ENCODE data around the gene SLC9A2. TPM values are rescaled to one million over a fixed set of nuclear protein-coding genes. Genes with fewer than 3 reads are reported as not detected.

The SLC9A2 gene
- total RNA-seq, 5 donors from 2014 or later (not counting 1 experiment from before 2014, with no cell fraction given) = not detected

- H3K36me3 Mint-ChIP-seq = no peaks in the 10 kb centered on the region
- no peaks in the 10 kb centered on the region for H3K4me1 ChIP-seq (ENCODE audit: control insufficient read depth in 1 of 2, extremely low read depth in 1 of 2, insufficient read depth in 2 of 2, low read length in 2 of 2)
- H3K4me1 Mint-ChIP-seq = peaks cover 0 to 8% (median 6%) of the 10 kb centered on the region in 3 donors
- no peak overlapping the region for H3K4me3 Mint-ChIP-seq
- no peaks in the 10 kb centered on the region for H3K9me3 Mint-ChIP-seq
- no peak overlapping the region for H3K27ac Mint-ChIP-seq
- no peaks in the 10 kb centered on the region for H3K27me3 ChIP-seq (replicated peaks in 1 of 2; ENCODE audit: control insufficient read depth in 2 of 2, extremely low read depth in 1 of 2, insufficient read depth in 2 of 2, low read length in 1 of 2)
- H3K9me3 ChIP-seq = no peaks in the 10 kb centered on the region
- POLR2A ChIA-PET = interaction anchor here in 1 of 2 donors (0.6 kb wide), 1 partner anchor 1622 kb away, joined by 3 read pairs; no protein-coding TSS in a partner anchor
- CTCF ChIA-PET = no interaction called here
- H3K27me3 Mint-ChIP-seq = peaks cover 11 to 20% of the 10 kb centered on the region in 2 donors
- H3K27ac ChIP-seq (ENCODE audit: low read length) = no peak overlapping the region
- DNase-seq (no peak), ATAC-seq (replicated peaks in 1 of 4) (no peak)
- H3K36me3 ChIP-seq (ENCODE audit: control insufficient read depth in 2 of 2, extremely low read depth in 1 of 2, insufficient read depth in 1 of 2, low read length in 1 of 2) = no peaks in the 10 kb centered on the region
- WGBS (ENCODE audit: insufficient coverage) = 80% methylated on average over 1 of the region's 6 CpGs
- no peak overlapping the region for H3K4me3 ChIP-seq (ENCODE audit: control insufficient read depth in 1 of 2, extremely low read depth in 1 of 2, low read length in 1 of 2)
Measured at GRCh38 chr2:102585847-102586404, 33.4 kb upstream of the SLC9A2 start.

DNA sequence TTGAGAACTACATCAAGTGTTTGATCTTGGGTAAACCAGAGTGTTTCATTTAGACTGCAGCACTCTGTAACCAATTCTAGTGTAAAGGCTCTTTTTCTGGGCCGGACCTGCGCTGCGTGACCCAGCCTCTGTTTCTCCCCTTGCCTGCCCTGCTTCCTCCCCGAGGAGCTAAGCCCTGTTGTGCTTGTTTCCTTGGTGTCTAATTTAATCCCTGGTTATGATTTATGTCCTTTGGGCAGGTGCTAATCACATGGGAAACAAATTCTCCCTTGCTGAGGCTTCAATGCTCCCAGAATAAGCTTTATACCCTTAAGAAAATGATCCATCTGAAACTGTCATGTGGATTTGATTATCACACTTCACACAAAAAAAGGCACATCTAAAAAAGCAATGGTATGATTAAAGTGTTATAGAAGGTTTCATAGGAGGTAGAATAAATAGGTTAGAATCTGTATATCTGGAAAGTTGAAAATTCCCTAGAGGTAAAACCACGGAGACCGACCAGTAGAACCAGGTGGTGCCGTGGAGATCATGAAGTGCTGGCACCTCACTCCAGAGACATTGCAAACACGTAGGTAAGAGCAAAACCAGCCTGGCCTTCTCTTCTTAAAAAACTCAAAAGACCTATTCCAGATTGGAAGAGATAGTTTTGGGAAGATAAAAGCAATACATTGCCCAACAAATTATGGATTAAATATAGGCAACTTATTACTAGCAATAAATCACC is 31.0 kb upstream of the SLC9A2 start:
- CTCF ChIA-PET = no interaction called here
- Histone ChIP-seq H3K9me3 (no peaks in the 10 kb centered on the region), H3K4me3 (ENCODE audit: control insufficient read depth in 1 of 2, extremely low read depth in 1 of 2, low read length in 1 of 2) (no peak overlapping the region), H3K36me3 (ENCODE audit: control insufficient read depth in 2 of 2, extremely low read depth in 1 of 2, insufficient read depth in 1 of 2, low read length in 1 of 2) (no peaks in the 10 kb centered on the region), H3K27ac (ENCODE audit: low read length) (no peak overlapping the region), H3K4me1 (ENCODE audit: control insufficient read depth in 1 of 2, extremely low read depth in 1 of 2, insufficient read depth in 2 of 2, low read length in 2 of 2) (no peaks in the 10 kb centered on the region), H3K27me3 (replicated peaks in 1 of 2; ENCODE audit: control insufficient read depth in 2 of 2, extremely low read depth in 1 of 2, insufficient read depth in 2 of 2, low read length in 1 of 2) (no peaks in the 10 kb centered on the region)
- POLR2A ChIA-PET = no interaction called here
- peaks cover 14 to 16% of the 10 kb centered on the region in 2 donors for H3K27me3 Mint-ChIP-seq
- H3K36me3 Mint-ChIP-seq = no peaks in the 10 kb centered on the region
- DNase-seq (no peak), ATAC-seq (replicated peaks in 1 of 4) (no peak)
- H3K27ac Mint-ChIP-seq = no peak overlapping the region
- H3K9me3 Mint-ChIP-seq = no peaks in the 10 kb centered on the region
- no peak overlapping the region for H3K4me3 Mint-ChIP-seq
- H3K4me1 Mint-ChIP-seq = no peaks in the 10 kb centered on the region
- 94% methylated on average over 3 of the region's 8 CpGs for WGBS (ENCODE audit: insufficient coverage)

DNA sequence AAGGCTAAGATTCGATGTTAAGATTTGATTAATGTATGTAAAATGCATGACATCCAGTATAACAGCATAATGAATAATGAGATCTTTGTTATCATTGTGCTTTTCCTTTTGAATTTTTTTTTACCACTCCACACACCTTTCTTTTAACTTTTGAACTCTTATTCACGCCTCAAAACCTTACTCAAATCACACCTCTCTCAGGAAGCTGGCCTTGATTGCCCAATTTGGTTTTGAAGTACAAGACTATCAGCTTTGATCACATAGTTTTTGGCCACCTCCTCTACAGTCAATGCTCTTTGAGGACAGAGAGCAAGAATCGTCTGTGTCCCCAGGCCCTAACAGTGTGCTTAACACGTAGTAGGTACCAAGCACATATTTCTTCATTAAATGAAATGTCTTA is 29.9 kb upstream of the SLC9A2 start:
- Histone ChIP-seq H3K9me3 (no peaks in the 10 kb centered on the region), H3K4me3 (ENCODE audit: control insufficient read depth in 1 of 2, extremely low read depth in 1 of 2, low read length in 1 of 2) (no peak overlapping the region), H3K36me3 (ENCODE audit: control insufficient read depth in 2 of 2, extremely low read depth in 1 of 2, insufficient read depth in 1 of 2, low read length in 1 of 2) (no peaks in the 10 kb centered on the region), H3K27ac (ENCODE audit: low read length) (no peak overlapping the region), H3K4me1 (ENCODE audit: control insufficient read depth in 1 of 2, extremely low read depth in 1 of 2, insufficient read depth in 2 of 2, low read length in 2 of 2) (no peaks in the 10 kb centered on the region), H3K27me3 (replicated peaks in 1 of 2; ENCODE audit: control insufficient read depth in 2 of 2, extremely low read depth in 1 of 2, insufficient read depth in 2 of 2, low read length in 1 of 2) (no peaks in the 10 kb centered on the region)
- H3K36me3 Mint-ChIP-seq = no peaks in the 10 kb centered on the region
- peaks cover 14 to 16% of the 10 kb centered on the region in 2 donors for H3K27me3 Mint-ChIP-seq
- POLR2A ChIA-PET = no interaction called here
- DNase-seq (no peak), ATAC-seq (replicated peaks in 1 of 4) (no peak)
- H3K4me1 Mint-ChIP-seq = no peaks in the 10 kb centered on the region
- no peaks in the 10 kb centered on the region for H3K9me3 Mint-ChIP-seq
- H3K27ac Mint-ChIP-seq = no peak overlapping the region
- H3K4me3 Mint-ChIP-seq = no peak overlapping the region
- CTCF ChIA-PET = no interaction called here
- 0% methylated on average over 1 of the region's 4 CpGs for WGBS (ENCODE audit: insufficient coverage)

- Histone ChIP-seq H3K4me1 (ENCODE audit: control insufficient read depth in 1 of 2, extremely low read depth in 1 of 2, insufficient read depth in 2 of 2, low read length in 2 of 2) (no peaks in the 10 kb centered on the region), H3K9me3 (no peaks in the 10 kb centered on the region), H3K4me3 (ENCODE audit: control insufficient read depth in 1 of 2, extremely low read depth in 1 of 2, low read length in 1 of 2) (no peak overlapping the region), H3K36me3 (ENCODE audit: control insufficient read depth in 2 of 2, extremely low read depth in 1 of 2, insufficient read depth in 1 of 2, low read length in 1 of 2) (no peaks in the 10 kb centered on the region), H3K27me3 (replicated peaks in 1 of 2; ENCODE audit: control insufficient read depth in 2 of 2, extremely low read depth in 1 of 2, insufficient read depth in 2 of 2, low read length in 1 of 2) (no peaks in the 10 kb centered on the region), H3K27ac (ENCODE audit: low read length) (no peak overlapping the region)
- ChIA-PET CTCF (interaction anchor here in 1 of 2 donors (0.6 kb wide), 1 partner anchor 577 kb away, joined by 3 read pairs; no protein-coding TSS in a partner anchor), POLR2A (no interaction called here)
- peaks cover 14 to 20% of the 10 kb centered on the region in 2 donors for H3K27me3 Mint-ChIP-seq
- H3K4me1 Mint-ChIP-seq = no peaks in the 10 kb centered on the region
- no peaks in the 10 kb centered on the region for H3K36me3 Mint-ChIP-seq
- ATAC-seq (replicated peaks in 1 of 4) (no peak), DNase-seq (no peak)
- no peaks in the 10 kb centered on the region for H3K9me3 Mint-ChIP-seq
- no peak overlapping the region for H3K4me3 Mint-ChIP-seq
- no peak overlapping the region for H3K27ac Mint-ChIP-seq
- WGBS (ENCODE audit: insufficient coverage) = no CpG with 5 or more reads among the region's 3 CpGs
Measured at GRCh38 chr2:102591491-102592045, 27.8 kb upstream of the SLC9A2 start.

DNA sequence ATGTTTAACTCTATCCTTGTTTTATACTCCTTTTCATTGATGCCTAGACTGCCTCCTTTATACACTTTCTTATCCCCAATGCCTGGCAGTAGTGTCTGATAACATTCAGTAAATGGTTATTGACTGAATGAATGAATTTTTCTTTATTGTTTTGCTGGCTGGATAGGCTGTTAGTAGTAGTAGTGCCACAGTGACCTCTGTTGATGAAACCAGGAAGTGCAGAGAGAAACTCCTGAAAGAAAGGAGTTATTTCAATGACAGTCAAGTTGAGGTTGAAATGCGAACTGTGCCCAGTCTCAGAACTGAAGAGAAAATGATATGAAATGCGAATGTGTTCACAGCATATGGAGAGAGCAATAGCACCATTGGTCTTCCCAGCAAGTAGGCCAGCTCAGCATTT is 26.8 kb upstream of the SLC9A2 start:
- 85% methylated on average over 2 of the region's 2 CpGs for WGBS (ENCODE audit: insufficient coverage)
- H3K9me3 Mint-ChIP-seq = no peaks in the 10 kb centered on the region
- ATAC-seq (replicated peaks in 1 of 4) = no peak
- Histone ChIP-seq H3K4me3 (ENCODE audit: control insufficient read depth in 1 of 2, extremely low read depth in 1 of 2, low read length in 1 of 2) (no peak overlapping the region), H3K27me3 (replicated peaks in 1 of 2; ENCODE audit: control insufficient read depth in 2 of 2, extremely low read depth in 1 of 2, insufficient read depth in 2 of 2, low read length in 1 of 2) (no peaks in the 10 kb centered on the region), H3K4me1 (ENCODE audit: control insufficient read depth in 1 of 2, extremely low read depth in 1 of 2, insufficient read depth in 2 of 2, low read length in 2 of 2) (no peaks in the 10 kb centered on the region), H3K27ac (ENCODE audit: low read length) (no peak overlapping the region), H3K36me3 (ENCODE audit: control insufficient read depth in 2 of 2, extremely low read depth in 1 of 2, insufficient read depth in 1 of 2, low read length in 1 of 2) (no peaks in the 10 kb centered on the region), H3K9me3 (no peaks in the 10 kb centered on the region)
- POLR2A ChIA-PET = no interaction called here
- DNase-seq = peak in 3 of 35 experiments; percentile 3 to 22 (median 22)
- no peak overlapping the region for H3K4me3 Mint-ChIP-seq
- no peaks in the 10 kb centered on the region for H3K4me1 Mint-ChIP-seq
- no peaks in the 10 kb centered on the region for H3K36me3 Mint-ChIP-seq
- CTCF ChIA-PET = interaction anchor here in 1 of 2 donors (0.7 kb wide), 1 partner anchor 120 kb away, joined by 3 read pairs; the partner anchor contains the start of gene SLC9A4
- no peak overlapping the region for H3K27ac Mint-ChIP-seq
- peaks cover 11 to 17% of the 10 kb centered on the region in 2 donors for H3K27me3 Mint-ChIP-seq

DNA sequence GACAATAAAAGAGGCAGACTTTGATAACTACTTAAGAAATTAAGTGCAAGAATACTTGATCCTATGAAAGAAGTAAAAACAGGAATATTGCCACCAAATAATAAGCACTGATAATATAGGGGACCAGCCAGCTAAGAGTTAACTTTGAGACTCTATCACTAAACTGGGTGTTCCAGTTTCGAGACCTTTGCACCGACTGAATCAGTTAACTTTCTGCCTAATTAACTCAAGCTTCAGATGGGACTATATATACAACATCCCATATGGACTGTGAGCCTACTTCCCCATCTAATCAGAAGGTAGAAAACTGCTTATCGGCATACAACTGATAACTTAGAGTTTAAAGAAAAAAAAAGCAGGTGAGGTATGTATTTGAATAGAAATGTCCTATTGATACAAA is 25.8 kb upstream of the SLC9A2 start:
- CTCF ChIA-PET = interaction anchor here in 1 of 2 donors (0.5 to 0.7 kb wide), 2 partner anchors 103 to 121 kb away, joined by 3 to 4 read pairs; partner anchors contain the start of gene SLC9A4
- WGBS (ENCODE audit: insufficient coverage) = 100% methylated on average over 2 of the region's 3 CpGs

More for the DNA sequence above, 25.8 kb upstream of the SLC9A2 start:
- DNase-seq (no peak), ATAC-seq (replicated peaks in 1 of 4) (no peak)
- no peaks in the 10 kb centered on the region for H3K36me3 Mint-ChIP-seq
- no peaks in the 10 kb centered on the region for H3K9me3 Mint-ChIP-seq
- Histone ChIP-seq H3K36me3 (ENCODE audit: control insufficient read depth in 2 of 2, extremely low read depth in 1 of 2, insufficient read depth in 1 of 2, low read length in 1 of 2) (no peaks in the 10 kb centered on the region), H3K27ac (ENCODE audit: low read length) (no peak overlapping the region), H3K9me3 (no peaks in the 10 kb centered on the region), H3K4me1 (ENCODE audit: control insufficient read depth in 1 of 2, extremely low read depth in 1 of 2, insufficient read depth in 2 of 2, low read length in 2 of 2) (no peaks in the 10 kb centered on the region), H3K4me3 (ENCODE audit: control insufficient read depth in 1 of 2, extremely low read depth in 1 of 2, low read length in 1 of 2) (no peak overlapping the region), H3K27me3 (replicated peaks in 1 of 2; ENCODE audit: control insufficient read depth in 2 of 2, extremely low read depth in 1 of 2, insufficient read depth in 2 of 2, low read length in 1 of 2) (no peaks in the 10 kb centered on the region)
- no peaks in the 10 kb centered on the region for H3K4me1 Mint-ChIP-seq
- no peak overlapping the region for H3K4me3 Mint-ChIP-seq
- no peak overlapping the region for H3K27ac Mint-ChIP-seq
- POLR2A ChIA-PET = no interaction called here
- H3K27me3 Mint-ChIP-seq = peaks cover 11 to 14% of the 10 kb centered on the region in 2 donors

Data from T-cell (primary cell).